Measurements from ENCODE around the gene ISL2. TPM values are rescaled to one million over a fixed set of nuclear protein-coding genes. Genes with fewer than 3 reads are reported as not detected.

ISL2 gene
- total and polyA plus RNA-seq, 3 donors from 2014 or later, result 0.88 to 4.2 (median 3.5) TPM

- TF ChIP-seq POLR2A (IDR thresholded peaks at IDR 0.05) (no peak), CTCF (IDR thresholded peaks at IDR 0.05) (no peak)
- Histone ChIP-seq H3K27me3 (no peaks in the 10 kb centered on the region), H3K9me3 (no peaks in the 10 kb centered on the region), H3K27ac (no peak overlapping the region), H3K36me3 (ENCODE audit: low read depth, missing control alignments) (no peaks in the 10 kb centered on the region), H3K4me3 (no peak overlapping the region), H3K4me1 (peaks cover 16% of the 10 kb centered on the region)
- no peak for DNase-seq
- intact Hi-C loops (cut with DNase I; ENCODE audit: low total_unique reads), result no loop called here
- WGBS, 2 donors, result 12 to 13% methylated on average over 38 to 48 of the region's 48 CpGs
Measured at GRCh38 chr15:76339305-76340197, 3.0 kb downstream of the ISL2 start.

- no peak for TF ChIP-seq POLR2A (IDR thresholded peaks at IDR 0.05)
- TF ChIP-seq CTCF (IDR thresholded peaks at IDR 0.05), result no peak
- Histone ChIP-seq H3K9me3 (no peaks in the 10 kb centered on the region), H3K4me1 (peaks cover 16% of the 10 kb centered on the region), H3K36me3 (ENCODE audit: low read depth, missing control alignments) (no peaks in the 10 kb centered on the region), H3K4me3 (no peak overlapping the region), H3K27ac (no peak overlapping the region), H3K27me3 (no peaks in the 10 kb centered on the region)
- DNase-seq, result no peak
- WGBS, 2 donors, result 0 to 4% methylated on average over 10 to 45 of the region's 53 CpGs
- intact Hi-C loops (cut with DNase I; ENCODE audit: low total_unique reads), result no loop called here
Measured at GRCh38 chr15:76340198-76340802, 3.7 kb downstream of the ISL2 start.

- intact Hi-C loops (cut with DNase I; ENCODE audit: low total_unique reads), result no loop called here
- no peaks in the 10 kb centered on the region for H3K27me3 ChIP-seq
- H3K27ac ChIP-seq, result no peak overlapping the region
- WGBS, 2 donors, result 4% methylated on average over 29 of the region's 35 CpGs; no CpG with 5 or more reads in 1 of the 2 donors
- no peaks in the 10 kb centered on the region for H3K9me3 ChIP-seq
- H3K4me3 ChIP-seq, result no peak overlapping the region
- TF ChIP-seq CTCF (IDR thresholded peaks at IDR 0.05) (no peak), POLR2A (IDR thresholded peaks at IDR 0.05) (no peak)
- peaks cover 16% of the 10 kb centered on the region for H3K4me1 ChIP-seq
- no peak for DNase-seq
- H3K36me3 ChIP-seq (ENCODE audit: low read depth, missing control alignments), result no peaks in the 10 kb centered on the region
Measured at GRCh38 chr15:76340803-76341365, 4.3 kb downstream of the ISL2 start.

- H3K4me1 ChIP-seq, result peaks cover 16% of the 10 kb centered on the region
- no peak overlapping the region for H3K27ac ChIP-seq
Measured at GRCh38 chr15:76341366-76342057, 4.9 kb downstream of the ISL2 start.

More at GRCh38 chr15:76341366-76342057, 4.9 kb downstream of the ISL2 start:
- no peaks in the 10 kb centered on the region for H3K36me3 ChIP-seq (ENCODE audit: low read depth, missing control alignments)
- TF ChIP-seq POLR2A (IDR thresholded peaks at IDR 0.05) (no peak), CTCF (IDR thresholded peaks at IDR 0.05) (no peak)
- intact Hi-C loops (cut with DNase I; ENCODE audit: low total_unique reads), result no loop called here
- peak overlapping the region; percentile 46 to 54 for H3K4me3 ChIP-seq
- no peaks in the 10 kb centered on the region for H3K9me3 ChIP-seq
- no peak for DNase-seq
- H3K27me3 ChIP-seq, result no peaks in the 10 kb centered on the region
- WGBS, 2 donors, result 2% methylated on average over 27 to 38 of the region's 42 CpGs

Measured in testis (tissue), 3 donors.